ENCODE results near the gene STRIP1. TPM values are rescaled to one million over a fixed set of nuclear protein-coding genes. Genes with fewer than 3 reads are reported as not detected.
A peak's percentile ranks its signal among the peaks of the same experiment; 100 is the strongest.

STRIP1 gene
- total and polyA plus RNA-seq, 2 donors (not counting 3 experiments of a cell fraction or from before 2014, with no cell fraction given): 26.2 to 42.1 TPM

DNA sequence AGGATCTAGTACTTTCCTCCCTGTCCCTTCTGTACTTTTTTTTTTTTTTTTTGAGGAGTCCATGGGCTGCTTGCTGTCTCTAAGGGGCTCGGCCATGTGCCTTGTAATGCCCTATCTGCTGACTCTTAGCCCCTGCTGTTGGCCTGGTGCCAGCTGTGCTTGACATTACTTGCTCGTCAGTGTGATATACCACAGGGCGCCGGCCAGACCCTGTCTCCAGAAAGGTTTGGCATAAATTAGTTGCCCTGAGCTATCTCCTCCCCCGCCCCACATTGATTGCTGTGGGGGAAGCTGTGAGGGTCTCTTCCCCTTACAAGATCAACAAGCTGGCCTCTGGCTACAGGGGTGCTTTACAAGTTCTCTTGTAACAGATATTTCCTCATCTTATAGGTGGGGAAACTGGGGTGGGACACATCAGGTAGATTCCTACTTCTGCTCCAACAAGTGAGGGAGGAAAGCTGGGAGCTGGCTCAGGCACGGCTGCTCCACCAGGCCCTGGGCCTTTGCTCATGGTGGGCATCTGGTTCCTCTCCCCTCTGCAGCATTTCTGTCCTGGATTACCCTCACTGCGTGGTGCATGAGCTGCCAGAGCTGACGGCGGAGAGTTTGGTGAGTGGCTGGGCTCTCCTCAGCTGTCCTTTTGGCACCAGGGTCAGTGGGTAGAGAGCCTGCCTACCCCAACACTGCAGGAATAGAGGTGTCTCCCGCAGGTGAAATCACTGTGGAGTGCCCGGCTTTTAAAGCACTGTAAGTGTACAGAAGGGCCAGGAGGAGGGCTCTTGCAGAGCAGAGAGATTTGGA lies 15.6 kb downstream of the STRIP1 start:
- no peak for TF ChIP-seq GATA2 (IDR thresholded peaks at IDR 0.05; ENCODE audit: insufficient read depth, insufficient read length, low read depth, low read length)
- H3K4me1 ChIP-seq (ENCODE audit: control insufficient read depth, extremely low read depth, insufficient read depth, low read length): no peaks in the 10 kb centered on the region
- DNase-seq (ENCODE audit: low read depth, low spot score) (no peak), FAIRE-seq (no peak)
- H3K36me3 ChIP-seq (ENCODE audit: control insufficient read depth in 2 of 2, extremely low read depth in 1 of 2, insufficient read depth in 2 of 2, low read length in 2 of 2): peaks cover 30 to 57% of the 10 kb centered on the region in 2 experiments
- no peaks in the 10 kb centered on the region for H3K79me2 ChIP-seq (ENCODE audit: control insufficient read depth, insufficient read depth, low read length)
- no peak overlapping the region for H3K27ac ChIP-seq (ENCODE audit: insufficient read depth, low read depth, low read length)
- BruUV-seq (replicated peaks): no TSS peak
- H4K20me1 ChIP-seq (replicated peaks; ENCODE audit: control insufficient read depth, extremely low read depth, insufficient read depth, low read length): no peaks in the 10 kb centered on the region
- H2AFZ ChIP-seq (ENCODE audit: low read depth, low read length): no peak overlapping the region
- no peak overlapping the region for H3K4me3 ChIP-seq (replicated peaks in 1 of 3; ENCODE audit: insufficient read depth in 1 of 3, low read depth in 1 of 3, low read length in 3 of 3)
- no peaks in the 10 kb centered on the region for H3K27me3 ChIP-seq (ENCODE audit: control insufficient read depth in 2 of 2, insufficient read depth in 2 of 2, low read length in 2 of 2)
- dilution Hi-C loops (cut with MboI; ENCODE audit: extremely low pct_ligation_motif_present, low sequenced_read_pairs): no loop called here
- POLR2A ChIA-PET: no interaction called here
- intact Hi-C loops (cut with micrococcal nuclease): no loop called here
- no peaks in the 10 kb centered on the region for H3K9me1 ChIP-seq (replicated peaks; ENCODE audit: control insufficient read depth, extremely low read depth, insufficient read depth, low read length)
- H3K9ac ChIP-seq (replicated peaks; ENCODE audit: extremely low read depth, insufficient read depth, low read length): no peak overlapping the region
- CTCF ChIA-PET: interaction anchor here (0.9 to 6.5 kb wide), 9 partner anchors 10 to 446 kb away, joined by 3 to 65 read pairs (median 7); partner anchors contain the start of gene STRIP1
- no peak overlapping the region for H3K4me2 ChIP-seq (ENCODE audit: insufficient read depth, low read length)
- H3K9me3 ChIP-seq (replicated peaks; ENCODE audit: control insufficient read depth, insufficient read depth, low read length): no peaks in the 10 kb centered on the region

DNA sequence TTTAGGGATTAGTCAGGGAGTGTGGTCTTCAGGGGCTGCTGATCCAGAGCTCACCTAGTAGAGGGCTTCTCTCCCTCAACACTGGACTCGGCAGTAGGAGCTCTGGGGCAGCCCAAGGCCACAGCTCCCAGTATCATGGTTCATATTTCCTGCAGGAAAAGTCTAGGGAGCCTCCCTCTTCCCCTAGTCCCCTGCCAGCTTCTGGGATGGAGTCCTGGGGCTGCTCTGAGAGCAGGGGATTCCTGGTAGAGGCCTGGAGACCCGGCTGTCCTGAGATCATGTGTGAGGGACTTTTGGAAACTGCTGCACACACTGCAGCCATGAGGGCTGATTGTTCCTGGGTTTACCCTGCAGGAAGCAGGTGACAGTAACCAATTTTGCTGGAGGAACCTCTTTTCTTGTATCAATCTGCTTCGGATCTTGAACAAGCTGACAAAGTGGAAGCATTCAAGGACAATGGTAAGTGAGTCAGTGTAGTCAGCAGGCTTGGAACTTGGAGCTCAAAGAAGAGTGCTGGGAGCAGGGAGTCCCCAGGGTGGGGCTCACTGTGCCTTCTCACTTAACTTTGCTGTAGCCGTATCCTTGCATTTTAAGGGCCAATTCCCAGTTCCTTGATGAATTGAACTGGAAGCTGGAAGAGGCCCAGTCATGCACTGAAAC lies 16.3 kb downstream of the STRIP1 start:
- TF ChIP-seq MYC (IDR thresholded peaks at IDR 0.05; ENCODE audit: low read depth, low read length) (no peak), POLR2AphosphoS5 (IDR thresholded peaks at IDR 0.05; ENCODE audit: insufficient read depth, low read depth, low read length) (no peak), EZH2 (IDR thresholded peaks at IDR 0.05; ENCODE audit: borderline replicate concordance, low read depth, low read length, severe bottlenecking) (no peak)
- TF ChIP-seq, protein P1, sequence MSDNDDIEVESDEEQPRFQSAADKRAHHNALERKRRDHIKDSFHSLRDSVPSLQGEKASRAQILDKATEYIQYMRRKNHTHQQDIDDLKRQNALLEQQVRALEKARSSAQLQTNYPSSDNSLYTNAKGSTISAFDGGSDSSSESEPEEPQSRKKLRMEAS (IDR thresholded peaks at IDR 0.05; ENCODE audit: insufficient read depth, insufficient read length): no peak
- H3K36me3 ChIP-seq (ENCODE audit: control insufficient read depth in 2 of 2, extremely low read depth in 1 of 2, insufficient read depth in 2 of 2, low read length in 2 of 2): peaks cover 29 to 64% of the 10 kb centered on the region in 2 experiments
- no peak overlapping the region for H3K9ac ChIP-seq (replicated peaks; ENCODE audit: extremely low read depth, insufficient read depth, low read length)
- H4K20me1 ChIP-seq (replicated peaks; ENCODE audit: control insufficient read depth, extremely low read depth, insufficient read depth, low read length): no peaks in the 10 kb centered on the region
- peak; percentile 42 for FAIRE-seq
- dilution Hi-C loops (cut with MboI; ENCODE audit: extremely low pct_ligation_motif_present, low sequenced_read_pairs) (no loop called here), intact Hi-C loops (cut with micrococcal nuclease) (no loop called here)
- ChIA-PET POLR2A (no interaction called here), CTCF (interaction anchor here (0.9 to 6.5 kb wide), 10 partner anchors 9 to 445 kb away, joined by 3 to 65 read pairs (median 6); partner anchors contain the start of gene STRIP1)
- no peak overlapping the region for H3K4me3 ChIP-seq (replicated peaks in 1 of 3; ENCODE audit: insufficient read depth in 1 of 3, low read depth in 1 of 3, low read length in 3 of 3)
- no peak overlapping the region for H2AFZ ChIP-seq (ENCODE audit: low read depth, low read length)
- no peaks in the 10 kb centered on the region for H3K79me2 ChIP-seq (ENCODE audit: control insufficient read depth, insufficient read depth, low read length)
- no peak for DNase-seq (ENCODE audit: low read depth, low spot score)
- no peaks in the 10 kb centered on the region for H3K27me3 ChIP-seq (ENCODE audit: control insufficient read depth in 2 of 2, insufficient read depth in 2 of 2, low read length in 2 of 2)
- no peak overlapping the region for H3K4me2 ChIP-seq (ENCODE audit: insufficient read depth, low read length)
- no TSS peak for BruUV-seq (replicated peaks)
- H3K9me3 ChIP-seq (replicated peaks; ENCODE audit: control insufficient read depth, insufficient read depth, low read length): no peaks in the 10 kb centered on the region
- no peaks in the 10 kb centered on the region for H3K9me1 ChIP-seq (replicated peaks; ENCODE audit: control insufficient read depth, extremely low read depth, insufficient read depth, low read length)
- H3K27ac ChIP-seq (ENCODE audit: insufficient read depth, low read depth, low read length): no peak overlapping the region
- no peaks in the 10 kb centered on the region for H3K4me1 ChIP-seq (ENCODE audit: control insufficient read depth, extremely low read depth, insufficient read depth, low read length)

All from endothelial cell of umbilical vein (primary cell).